HG03469 (cell line): ENCODE data around the gene RREB1.

Source experiments
- ATAC-seq: cut with Tn5 transposase; IDR thresholded peaks from one replicate; pipeline ENCODE4 v1.9.1; 2021; ENCODE audit warnings: mild to moderate bottlenecking, moderate library complexity, moderate number of reproducible peaks; ENCODE audit not compliant: unreplicated experiment

RREB1 gene

GRCh38 chr6:7159790-7160525 lies 52.2 kb downstream of the RREB1 start:
- no peak for ATAC-seq

GRCh38 chr6:7161253-7161623 lies 53.5 kb downstream of the RREB1 start:
- no peak for ATAC-seq

- no peak for ATAC-seq
Measured at GRCh38 chr6:7161845-7162244, 54.1 kb downstream of the RREB1 start.

- ATAC-seq: no peak
Measured at GRCh38 chr6:7163661-7164071, 55.9 kb downstream of the RREB1 start.

- no peak for ATAC-seq
Measured at GRCh38 chr6:7164536-7165001, 56.8 kb downstream of the RREB1 start.

- ATAC-seq: no peak
Measured at GRCh38 chr6:7165002-7165889, 57.5 kb downstream of the RREB1 start.

GRCh38 chr6:7165890-7166267 lies 58.1 kb downstream of the RREB1 start:
- no peak for ATAC-seq

- ATAC-seq: no peak
Measured at GRCh38 chr6:7166410-7167293, 58.9 kb downstream of the RREB1 start.

GRCh38 chr6:7169296-7169721 lies 61.5 kb downstream of the RREB1 start:
- no peak for ATAC-seq

- ATAC-seq: no peak
Measured at GRCh38 chr6:7170117-7170732, 62.5 kb downstream of the RREB1 start.

GRCh38 chr6:7171119-7171518 lies 63.4 kb downstream of the RREB1 start:
- ATAC-seq: no peak

GRCh38 chr6:7171733-7172132 lies 64.0 kb downstream of the RREB1 start:
- no peak for ATAC-seq

- ATAC-seq: no peak
Measured at GRCh38 chr6:7172649-7173048, 64.9 kb downstream of the RREB1 start.

- no peak for ATAC-seq
Measured at GRCh38 chr6:7173843-7174503, 66.2 kb downstream of the RREB1 start.

GRCh38 chr6:7175462-7175861 lies 67.7 kb downstream of the RREB1 start:
- no peak for ATAC-seq

GRCh38 chr6:7176208-7176607 lies 68.4 kb downstream of the RREB1 start:
- ATAC-seq: no peak

GRCh38 chr6:7178280-7178679 lies 70.5 kb downstream of the RREB1 start:
- no peak for ATAC-seq

- ATAC-seq: no peak
Measured at GRCh38 chr6:7180751-7181150, 73.0 kb downstream of the RREB1 start.

- ATAC-seq: no peak
Measured at GRCh38 chr6:7183707-7184106, 75.9 kb downstream of the RREB1 start.

GRCh38 chr6:7184502-7184901 lies 76.7 kb downstream of the RREB1 start:
- no peak for ATAC-seq
